Endometrium (tissue), 2 donors: Measurements from ENCODE around the gene DDX17.

Experiments used
- FAIRE-seq: peaks from 2 replicates; lab custom pipeline; 2012; peaks lifted over from hg19 to GRCh38; lab: Jason Lieb, UNC
- donor health status: control.
- donor health status: control.

DDX17 gene

GRCh38 chr22:38448945-38449745 lies 57.0 kb downstream of the DDX17 start:
- no peak for FAIRE-seq

- FAIRE-seq: no peak
These were observed 60.0 kb downstream of the DDX17 start for GRCh38 chr22:38446018-38446601.

- no peak for FAIRE-seq
These were observed 61.3 kb downstream of the DDX17 start for GRCh38 chr22:38444783-38445182.

- no peak for FAIRE-seq
These were observed 62.2 kb downstream of the DDX17 start for GRCh38 chr22:38443628-38444521.

- FAIRE-seq: no peak
These were observed 63.0 kb downstream of the DDX17 start for GRCh38 chr22:38442967-38443627.

GRCh38 chr22:38441620-38442287 lies 64.4 kb downstream of the DDX17 start:
- no peak for FAIRE-seq

GRCh38 chr22:38440747-38441350 lies 65.3 kb downstream of the DDX17 start:
- no peak for FAIRE-seq

- no peak for FAIRE-seq
These were observed 68.7 kb downstream of the DDX17 start for GRCh38 chr22:38437416-38437815.

GRCh38 chr22:38436629-38437395 lies 69.3 kb downstream of the DDX17 start:
- no peak for FAIRE-seq

- FAIRE-seq: no peak
These were observed 70.1 kb downstream of the DDX17 start for GRCh38 chr22:38435965-38436364.

GRCh38 chr22:38435010-38435409 lies 71.1 kb downstream of the DDX17 start:
- no peak for FAIRE-seq

- no peak for FAIRE-seq
These were observed 72.2 kb downstream of the DDX17 start for GRCh38 chr22:38433871-38434270.
